ENCODE measurements around the gene ANAPC15. TPM values are rescaled to one million over a fixed set of nuclear protein-coding genes. Genes with fewer than 3 reads are reported as not detected.
"Not testable (repeated sequence)": the region's sequence is repeated elsewhere in the genome, so short reads cannot be mapped to it uniquely, and the experiment has no call there.

The ANAPC15 gene
- total RNA-seq, 1 experiment from 2014 or later, result 42.7 TPM

DNA sequence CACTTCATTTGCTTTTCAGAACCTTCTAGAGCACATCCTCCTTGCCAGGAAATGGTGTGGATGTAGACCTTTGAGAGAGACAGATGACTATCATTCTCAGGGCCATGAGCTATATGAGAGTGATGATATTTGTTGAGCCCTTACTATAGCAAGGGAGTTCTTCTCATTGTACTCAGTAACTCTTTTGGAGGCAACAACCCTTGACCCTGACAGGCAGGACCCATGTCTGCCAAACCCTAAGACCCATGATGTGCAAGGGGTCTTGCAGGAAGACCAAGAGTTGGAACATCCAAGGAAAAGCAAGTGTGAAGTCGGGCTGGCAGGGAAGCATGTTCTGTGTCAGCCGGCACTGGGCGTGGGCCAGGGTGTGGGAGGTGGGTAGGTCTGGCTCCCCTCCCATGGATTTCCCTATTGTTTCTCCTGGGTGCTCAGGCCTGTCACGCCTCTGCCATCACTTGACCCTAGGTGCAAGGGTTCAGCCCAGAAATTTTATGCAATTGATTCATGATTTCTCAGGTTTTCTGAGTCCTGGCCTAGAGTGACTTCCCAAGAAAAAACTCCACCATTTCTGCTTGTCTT, 24.3 kb upstream of the ANAPC15 start:
- no peak overlapping the region for H3K4me3 ChIP-seq
- no peaks in the 10 kb centered on the region for H3K27me3 ChIP-seq
- no peaks in the 10 kb centered on the region for H3K4me1 ChIP-seq
- H3K9me3 ChIP-seq (replicated peaks), result no peaks in the 10 kb centered on the region
- DNase-seq, result no peak
- H3K27ac ChIP-seq, result no peak overlapping the region
- H3K36me3 ChIP-seq, result no peaks in the 10 kb centered on the region

DNA sequence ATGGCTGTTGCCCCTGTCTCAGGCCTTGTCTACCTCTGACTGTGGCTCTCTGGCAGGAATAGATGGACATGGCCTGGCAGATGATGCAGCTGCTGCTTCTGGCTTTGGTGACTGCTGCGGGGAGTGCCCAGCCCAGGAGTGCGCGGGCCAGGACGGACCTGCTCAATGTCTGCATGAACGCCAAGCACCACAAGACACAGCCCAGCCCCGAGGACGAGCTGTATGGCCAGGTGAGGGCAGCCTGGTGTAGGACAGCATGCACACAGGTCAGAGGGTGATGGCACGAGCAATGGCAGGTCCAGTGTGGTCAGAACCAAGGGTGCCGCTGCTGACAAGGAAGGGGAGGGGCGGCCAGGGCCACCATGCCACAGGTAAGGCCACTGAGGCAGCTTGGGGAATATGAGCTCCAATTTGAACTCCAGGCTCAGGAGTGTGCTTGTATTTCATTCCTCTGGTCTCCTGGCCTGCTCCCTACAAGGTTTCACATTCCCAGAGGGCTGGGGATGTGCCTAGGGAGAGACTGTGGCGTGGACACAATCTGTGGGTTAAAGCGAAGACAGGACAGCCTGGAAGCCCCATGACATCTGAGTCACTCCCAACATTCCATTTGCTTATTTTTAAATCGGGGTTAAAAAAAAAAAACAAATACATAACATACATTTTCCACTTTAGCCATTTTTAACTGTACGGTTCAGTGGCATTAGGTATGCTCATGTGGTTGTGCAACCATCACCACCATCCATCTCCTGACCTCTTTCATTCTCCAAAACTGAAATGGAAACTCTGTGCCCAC, 23.6 kb upstream of the ANAPC15 start:
- H3K4me3 ChIP-seq, result no peak overlapping the region
- no peaks in the 10 kb centered on the region for H3K27me3 ChIP-seq
- H3K9me3 ChIP-seq (replicated peaks), result no peaks in the 10 kb centered on the region
- no peak overlapping the region for H3K27ac ChIP-seq
- no peaks in the 10 kb centered on the region for H3K4me1 ChIP-seq
- DNase-seq, result no peak
- no peaks in the 10 kb centered on the region for H3K36me3 ChIP-seq

DNA sequence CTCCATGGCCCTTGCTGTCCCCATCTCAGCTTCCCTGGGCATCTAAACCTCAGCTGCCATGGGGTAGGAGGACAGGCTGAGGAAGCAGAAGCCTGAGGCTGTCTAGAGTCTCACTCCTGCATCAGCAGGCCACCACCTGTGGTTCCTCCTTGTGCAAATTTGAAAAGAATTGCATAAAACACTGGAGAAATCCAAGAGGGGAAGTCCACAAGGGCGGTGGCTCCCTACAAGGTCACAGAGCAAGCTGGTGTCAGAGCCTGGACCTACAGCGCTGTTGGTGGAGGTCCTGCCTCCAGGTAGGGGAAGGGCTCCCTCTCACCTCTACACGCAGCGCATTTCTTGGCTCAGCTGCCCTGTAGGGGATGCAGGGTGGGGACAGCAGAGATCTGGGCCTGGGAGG, 23.0 kb upstream of the ANAPC15 start, which contains the start of gene FOLR3:
TSS of gene FOLR3 (plus strand) at position 253 of the 400 bp plus-strand sequence. CDS start 228 bp downstream, outside the sequence.
- H3K9me3 ChIP-seq (replicated peaks); H3K36me3 ChIP-seq; H3K4me3 ChIP-seq; H3K4me1 ChIP-seq; H3K27me3 ChIP-seq; H3K27ac ChIP-seq; DNase-seq: not testable (repeated sequence)

DNA sequence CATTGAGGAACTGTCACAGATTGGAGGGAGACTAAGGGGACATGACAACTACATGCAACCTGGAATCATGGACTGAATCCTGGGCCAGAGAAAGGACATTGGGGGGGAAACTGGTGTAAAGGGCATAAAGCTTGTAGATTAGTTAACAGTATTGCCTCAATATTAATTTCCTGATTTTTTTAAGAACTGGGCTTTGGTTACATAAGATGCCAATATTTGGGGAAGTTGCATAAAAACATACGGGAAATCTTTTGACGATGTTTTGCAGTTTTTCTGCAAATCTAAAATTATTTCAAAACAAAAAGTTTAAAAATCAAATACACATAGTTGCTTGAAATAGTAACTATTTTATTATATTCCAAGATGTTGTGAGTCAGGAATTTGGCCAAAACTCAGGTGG, 20.2 kb upstream of the ANAPC15 start:
- Histone ChIP-seq H3K27ac (no peak overlapping the region), H3K9me3 (replicated peaks) (peaks cover 7% of the 10 kb centered on the region; the same call in 1 of the 2 replicates), H3K27me3 (no peaks in the 10 kb centered on the region), H3K4me3 (no peak overlapping the region), H3K36me3 (no peaks in the 10 kb centered on the region), H3K4me1 (no peaks in the 10 kb centered on the region)
- DNase-seq, result no peak

DNA sequence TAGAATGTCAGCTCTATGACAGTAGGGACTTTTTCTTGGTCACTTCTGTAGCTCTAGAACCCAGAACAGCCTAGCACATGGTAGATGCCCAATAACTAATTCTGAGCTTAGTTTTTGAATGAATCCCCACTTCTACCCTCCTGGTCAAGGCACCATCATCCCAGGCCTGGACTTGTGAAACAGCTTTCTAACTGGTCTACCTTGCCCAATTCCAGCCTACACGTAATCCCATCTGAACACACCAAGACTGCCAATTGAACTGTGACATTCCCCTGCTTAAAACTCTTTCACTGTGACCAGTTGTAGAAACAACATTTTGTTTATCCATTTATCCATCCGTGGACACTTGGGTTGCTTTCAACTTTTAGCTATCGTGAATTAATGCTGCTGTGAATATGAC, 16.9 kb upstream of the ANAPC15 start:
- DNase-seq, result no peak
- Histone ChIP-seq H3K4me3 (no peak overlapping the region), H3K9me3 (replicated peaks) (peaks cover 14% of the 10 kb centered on the region; the same call in 1 of the 2 replicates)

DNA sequence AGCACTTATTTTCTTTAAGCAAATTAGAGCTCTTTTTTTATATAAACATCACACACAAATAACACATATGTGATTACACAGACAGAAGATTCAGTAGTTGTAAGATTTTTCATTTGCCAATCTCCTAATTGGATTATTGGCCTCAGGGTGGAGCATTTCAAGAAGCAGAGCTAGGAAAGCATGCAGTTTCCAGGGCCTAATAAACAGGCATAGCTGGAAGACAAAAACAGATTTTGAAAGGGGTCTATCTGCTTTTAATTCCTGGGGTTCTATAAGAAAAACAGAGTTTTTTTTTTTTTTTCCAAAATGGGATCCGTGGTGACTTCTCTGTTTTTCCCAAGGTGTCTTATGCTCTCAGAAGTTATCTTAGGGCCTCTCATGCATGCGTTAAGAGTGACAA, 15.4 kb upstream of the ANAPC15 start:
- Histone ChIP-seq H3K27me3 (no peaks in the 10 kb centered on the region), H3K9me3 (replicated peaks) (peaks cover 14% of the 10 kb centered on the region; the same call in 1 of the 2 replicates), H3K4me1 (no peaks in the 10 kb centered on the region), H3K36me3 (no peaks in the 10 kb centered on the region), H3K4me3 (no peak overlapping the region), H3K27ac (no peak overlapping the region)
- no peak for DNase-seq

More for the DNA sequence above, 16.9 kb upstream of the ANAPC15 start:
- H3K27me3 ChIP-seq, result no peaks in the 10 kb centered on the region
- no peaks in the 10 kb centered on the region for H3K4me1 ChIP-seq
- H3K36me3 ChIP-seq, result no peaks in the 10 kb centered on the region
- H3K27ac ChIP-seq, result no peak overlapping the region

DNA sequence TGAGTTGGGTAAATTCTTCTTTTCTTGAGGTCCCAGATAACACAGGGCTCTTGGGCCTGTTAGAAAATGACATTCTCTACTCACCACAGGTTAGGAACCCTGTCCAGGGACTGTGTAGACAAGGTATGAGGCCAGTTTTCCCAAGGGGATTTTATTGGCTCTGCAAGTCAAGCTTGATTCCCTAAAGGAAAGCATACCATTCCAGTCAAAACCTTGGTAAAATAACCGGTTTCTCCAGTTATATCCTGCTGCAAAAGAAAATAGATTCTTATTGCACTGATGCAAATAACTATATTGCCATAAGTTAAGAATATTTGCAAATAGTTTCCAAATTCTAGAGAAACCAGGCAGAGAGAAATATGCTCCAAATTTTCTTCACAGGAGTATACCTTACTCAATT, 13.5 kb upstream of the ANAPC15 start:
- Histone ChIP-seq H3K4me3 (no peak overlapping the region), H3K4me1 (no peaks in the 10 kb centered on the region), H3K27me3 (no peaks in the 10 kb centered on the region), H3K27ac (no peak overlapping the region), H3K9me3 (replicated peaks) (peaks cover 14% of the 10 kb centered on the region; the same call in 1 of the 2 replicates), H3K36me3 (no peaks in the 10 kb centered on the region)
- no peak for DNase-seq

DNA sequence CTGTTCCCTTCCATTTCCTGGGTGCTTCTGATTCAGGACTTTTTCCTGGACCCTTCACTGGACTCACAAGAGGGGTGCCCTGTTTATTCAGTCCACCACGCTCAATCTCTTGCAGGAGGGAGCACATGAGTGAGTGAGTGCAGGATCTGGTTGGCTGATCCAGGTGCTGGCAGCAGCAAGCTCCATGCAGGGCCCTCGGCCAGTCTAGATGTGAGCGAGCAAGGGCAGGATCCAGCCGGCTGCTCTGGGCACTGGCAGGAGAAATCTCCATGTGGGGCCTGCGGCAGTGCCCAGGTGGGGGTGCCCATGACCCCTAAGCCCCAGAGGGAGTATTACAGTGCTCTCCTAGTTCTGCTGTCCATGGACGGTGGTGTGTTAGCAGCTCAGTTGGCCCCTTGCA, 11.6 kb upstream of the ANAPC15 start:
- H3K27me3 ChIP-seq, result no peaks in the 10 kb centered on the region
- DNase-seq, result no peak
- no peaks in the 10 kb centered on the region for H3K36me3 ChIP-seq
- H3K27ac ChIP-seq, result no peak overlapping the region
- no peaks in the 10 kb centered on the region for H3K4me1 ChIP-seq
- no peak overlapping the region for H3K4me3 ChIP-seq
- H3K9me3 ChIP-seq (replicated peaks), result peaks cover 14% of the 10 kb centered on the region; the same call in 1 of the 2 replicates

DNA sequence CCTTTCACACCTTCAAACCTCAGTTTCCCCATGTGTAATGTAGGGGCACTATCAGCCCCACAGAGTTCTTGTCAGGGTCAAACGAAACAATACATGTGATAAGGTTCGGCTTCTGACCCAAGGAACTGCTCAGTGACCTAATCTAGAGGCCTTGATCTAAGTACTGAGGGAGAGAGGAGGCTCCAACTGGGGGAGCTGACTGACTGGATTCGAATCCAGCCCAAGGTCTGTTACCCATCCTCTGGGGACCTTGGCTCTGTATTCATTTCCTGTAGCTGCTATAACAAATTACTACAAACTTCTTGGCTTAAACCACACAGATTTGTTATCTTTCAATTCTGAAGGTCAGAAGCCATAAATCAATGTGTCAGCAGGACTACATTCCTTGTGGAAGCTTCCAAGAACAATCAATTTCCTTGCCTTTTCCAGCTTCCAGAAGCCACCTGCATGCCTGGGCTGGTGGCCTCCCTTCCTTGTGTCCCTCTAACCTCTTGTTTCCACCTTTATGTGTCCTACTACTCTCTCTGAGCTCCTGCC, 10.7 kb upstream of the ANAPC15 start:
- Histone ChIP-seq H3K9me3 (replicated peaks) (peaks cover 11% of the 10 kb centered on the region; the same call in 1 of the 2 replicates), H3K27ac (no peak overlapping the region), H3K27me3 (no peaks in the 10 kb centered on the region), H3K4me1 (no peaks in the 10 kb centered on the region), H3K36me3 (no peaks in the 10 kb centered on the region), H3K4me3 (no peak overlapping the region)
- no peak for DNase-seq

DNA sequence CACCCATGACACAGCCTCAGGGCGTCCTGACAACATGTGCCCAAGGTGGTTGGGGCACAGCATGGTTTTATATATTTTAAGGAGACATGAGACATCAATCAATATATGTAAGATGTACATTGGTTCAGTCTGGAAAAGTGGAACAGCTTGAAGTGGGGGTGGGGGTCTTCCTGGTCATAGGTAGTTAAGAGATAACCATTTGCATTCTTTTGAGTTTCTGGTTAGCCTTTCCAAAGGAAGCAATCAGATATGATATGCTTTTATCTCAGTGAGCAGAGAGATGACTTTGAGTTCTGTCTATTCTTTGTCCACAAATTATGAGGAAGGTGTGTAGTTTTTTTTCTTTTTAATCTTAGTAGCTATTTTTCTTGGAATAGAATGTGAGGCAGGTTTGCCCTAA, 10.1 kb upstream of the ANAPC15 start:
- Histone ChIP-seq H3K36me3 (no peaks in the 10 kb centered on the region), H3K9me3 (replicated peaks) (0 out of 2 replicates have a peak, but pooled peaks cover 7% of the 10 kb centered on the region), H3K27ac (no peak overlapping the region), H3K4me3 (no peak overlapping the region), H3K27me3 (no peaks in the 10 kb centered on the region), H3K4me1 (no peaks in the 10 kb centered on the region)
- DNase-seq, result no peak

DNA sequence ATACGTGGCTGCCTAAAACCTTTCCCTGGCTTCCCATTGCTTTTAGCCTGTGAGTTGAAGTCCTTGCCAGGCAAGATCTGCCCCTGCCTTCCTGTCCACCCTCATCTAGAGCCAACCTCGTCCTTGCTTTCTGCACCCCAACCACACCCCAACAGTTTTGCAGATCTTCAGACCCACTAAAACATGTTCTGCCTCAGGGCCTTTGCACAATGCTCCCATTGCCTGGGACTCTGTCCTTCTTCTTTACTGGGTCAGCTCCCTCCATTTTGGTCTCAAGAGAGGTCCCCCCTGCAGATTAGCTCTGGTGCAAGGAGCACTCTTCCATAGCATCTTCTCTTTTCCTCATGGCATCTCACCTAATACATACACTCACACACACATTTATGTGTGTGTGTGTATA, 8.4 kb upstream of the ANAPC15 start:
- Histone ChIP-seq H3K27ac (no peak overlapping the region), H3K4me1 (no peaks in the 10 kb centered on the region), H3K27me3 (no peaks in the 10 kb centered on the region)

DNA sequence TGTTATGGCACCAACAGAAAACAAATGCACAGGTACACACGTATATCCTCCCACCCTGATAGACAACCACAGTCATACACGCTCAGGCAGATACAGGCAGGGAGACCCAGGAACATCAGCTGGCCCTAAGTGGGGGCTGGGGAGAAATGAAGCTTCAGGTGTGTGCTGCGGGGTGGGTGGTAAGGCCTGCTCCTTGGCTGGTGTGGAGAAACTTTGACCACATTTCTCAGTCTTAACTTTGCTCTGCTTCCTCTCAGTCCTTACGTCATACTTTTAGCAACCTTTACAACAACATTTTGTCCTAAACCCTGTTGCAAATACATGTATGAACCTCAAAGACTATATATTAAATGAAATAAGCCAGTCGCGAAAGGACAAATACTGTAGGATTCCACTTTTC, 6.7 kb upstream of the ANAPC15 start:
- no peak overlapping the region for H3K27ac ChIP-seq

More for the DNA sequence above, 8.4 kb upstream of the ANAPC15 start:
- DNase-seq, result no peak
- Histone ChIP-seq H3K4me3 (no peak overlapping the region), H3K36me3 (no peaks in the 10 kb centered on the region), H3K9me3 (replicated peaks) (0 out of 2 replicates have a peak, but pooled peaks cover 2% of the 10 kb centered on the region)

DNA sequence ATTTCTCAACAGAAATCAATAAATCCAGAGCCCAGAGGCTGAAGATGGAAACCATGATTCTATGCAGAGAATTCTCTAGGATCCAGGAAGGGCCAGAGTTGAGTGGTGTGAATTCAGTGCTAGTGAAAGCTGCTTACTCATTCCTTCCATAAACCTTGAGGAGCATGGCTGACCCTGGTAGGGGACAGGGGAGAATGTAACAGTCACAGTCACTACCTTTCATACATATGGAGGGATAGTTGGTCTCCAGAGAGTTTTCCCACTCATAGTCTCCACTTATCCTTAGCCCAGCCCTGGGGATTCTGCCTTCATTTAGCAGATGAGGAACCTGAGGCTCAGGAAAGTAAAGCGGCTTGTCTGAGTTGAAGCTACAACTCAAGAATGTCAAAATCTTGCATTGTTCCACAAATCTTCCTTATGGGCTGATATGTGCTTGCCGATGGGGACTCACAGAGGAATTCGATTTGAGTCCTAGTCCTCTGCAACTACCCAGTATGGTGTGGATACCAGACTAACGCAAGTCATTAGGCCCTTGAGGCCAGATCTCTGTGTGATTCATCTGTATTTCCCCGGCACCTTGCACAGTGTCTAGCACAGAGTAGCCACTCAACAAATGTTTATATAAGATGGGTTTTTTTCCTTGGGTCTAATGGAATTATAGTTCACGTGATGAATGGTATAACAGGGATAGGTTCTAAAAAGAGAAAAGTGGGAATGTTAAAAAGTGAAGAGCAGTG, 3.7 kb upstream of the ANAPC15 start:
- H3K27ac ChIP-seq, result no peak overlapping the region
- no peak for DNase-seq
- H3K36me3 ChIP-seq, result no peaks in the 10 kb centered on the region
- H3K4me1 ChIP-seq, result peaks cover 5% of the 10 kb centered on the region
- H3K4me3 ChIP-seq, result no peak overlapping the region
- no peaks in the 10 kb centered on the region for H3K9me3 ChIP-seq (replicated peaks)
- no peaks in the 10 kb centered on the region for H3K27me3 ChIP-seq

More for the DNA sequence above, 6.7 kb upstream of the ANAPC15 start:
- DNase-seq, result no peak
- Histone ChIP-seq H3K4me1 (no peaks in the 10 kb centered on the region), H3K9me3 (replicated peaks) (no peaks in the 10 kb centered on the region), H3K4me3 (no peak overlapping the region), H3K36me3 (no peaks in the 10 kb centered on the region), H3K27me3 (no peaks in the 10 kb centered on the region)

DNA sequence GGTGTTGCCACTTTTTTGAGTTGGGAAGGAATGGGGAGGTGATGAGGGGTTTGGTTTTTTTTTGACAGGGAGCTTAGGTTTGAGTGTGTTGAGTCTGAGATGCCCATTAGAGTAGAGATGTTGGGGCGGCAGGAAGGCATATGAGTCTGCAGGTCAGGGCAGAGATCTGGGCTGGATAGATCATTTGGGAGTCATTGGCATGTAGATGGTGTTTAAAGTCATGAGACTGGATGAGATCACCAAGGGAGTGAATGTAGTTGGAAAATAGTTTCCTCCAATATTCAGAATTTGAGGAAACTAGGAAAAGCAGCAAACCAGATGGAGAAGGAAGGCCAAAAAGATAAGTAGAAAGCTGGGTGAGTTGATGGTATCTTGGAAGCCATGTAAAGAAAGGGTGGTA, 2.1 kb upstream of the ANAPC15 start:
- peaks cover 5% of the 10 kb centered on the region for H3K4me1 ChIP-seq
- H3K36me3 ChIP-seq, result no peaks in the 10 kb centered on the region
- no peak for DNase-seq

More for the DNA sequence above, 2.1 kb upstream of the ANAPC15 start:
- no peak overlapping the region for H3K4me3 ChIP-seq
- H3K27me3 ChIP-seq, result no peaks in the 10 kb centered on the region
- no peaks in the 10 kb centered on the region for H3K9me3 ChIP-seq (replicated peaks)
- no peak overlapping the region for H3K27ac ChIP-seq

All from SJCRH30 (cell line).